Peyer's patch (tissue), 4 donors: ENCODE measurements around the gene USF3. TPM values are rescaled to one million over a fixed set of nuclear protein-coding genes. Genes with fewer than 3 reads are reported as not detected.

Experiments used
- DNase-seq, 3 donors: peaks; one replicate each; pipeline ENCODE4 v3.0.0-alpha.2; 2017 to 2019
- H3K27ac ChIP-seq, 4 donors: fragments of 200-600 bp; sonication (generic); one replicate each; pipeline ENCODE4 v1.5.1; 2016 to 2019
- H3K27me3 ChIP-seq, 2 donors: fragments of 200-600 bp; sonication (generic); one replicate each; pipeline ENCODE4 v1.5.1; 2019
- H3K36me3 ChIP-seq, 3 donors: fragments of 200-600 bp; sonication (generic); one replicate each; pipeline ENCODE4 v1.5.1; 2016 to 2019
- H3K4me1 ChIP-seq, 4 donors: fragments of 200-600 bp; sonication (generic); one replicate each; pipeline ENCODE4 v1.5.1; 2016 to 2019
- H3K4me3 ChIP-seq, 4 donors: fragments of 200-600 bp; sonication (generic); 1 replicate in 3 of 4; 2 replicates in 1 of 4; pipeline ENCODE4 v1.5.1; 2016 to 2019; ENCODE audit warnings: mild to moderate bottlenecking in 1 of 4
- H3K9me3 ChIP-seq, 4 donors: fragments of 200-600 bp; sonication (generic); one replicate each; pipeline ENCODE4 v1.5.1; 2016 to 2019; ENCODE audit warnings: mild to moderate bottlenecking in 1 of 4
- POLR2A ChIP-seq, 2 donors: fragments of 450-650 bp; IDR thresholded peaks; one replicate each; pipeline ENCODE4 v1.5.1; 2017; ENCODE audit warnings: antibody characterized with exemption in 2 of 2, mild to moderate bottlenecking in 2 of 2, moderate library complexity in 2 of 2
- total RNA-seq, 4 donors: library from RNA; depleted of rRNA; stranded (reverse); fragments of >200 nt; gene quantifications; one replicate each; pipeline ENCODE4 v1.1.0, GENCODE V29; 2016
- TF ChIP-seq, protein P1 (sequence below), 6 experiments: fragments of 450-650 bp in 4 of 6; fragments of 200-600 bp in 2 of 6; sonication (generic) in 1 of 6; IDR thresholded peaks; one replicate each; pipeline ENCODE4 v1.5.1; 2017 to 2019; ENCODE audit warnings: antibody characterized with exemption in 6 of 6, mild to moderate bottlenecking in 3 of 6, moderate library complexity in 1 of 6

USF3 gene
- total RNA-seq, 4 donors from 2014 or later = 20.6 to 42.2 (median 32.5) TPM

DNA sequence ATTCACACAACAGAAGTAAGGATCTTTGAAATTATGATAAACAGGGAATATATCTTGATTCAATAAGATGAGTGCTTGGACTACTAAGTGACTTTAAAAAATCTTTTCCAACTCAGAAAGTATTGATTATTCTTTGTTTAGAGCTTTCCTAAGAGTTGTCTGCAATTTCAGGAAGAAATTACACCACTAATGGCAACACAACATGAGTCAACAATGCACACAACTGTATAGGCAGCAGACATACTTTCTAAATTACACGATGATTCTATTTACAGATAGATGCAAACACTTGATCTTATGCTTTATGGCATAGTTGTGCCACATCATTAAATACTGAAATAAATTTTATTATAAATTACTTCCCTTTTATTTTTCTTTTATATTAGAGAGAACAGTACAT is 45.2 kb upstream of the USF3 start:
- no peak for DNase-seq
- Histone ChIP-seq H3K27me3 (no peaks in the 10 kb centered on the region), H3K27ac (no peak overlapping the region), H3K36me3 (no peaks in the 10 kb centered on the region), H3K4me3 (no peak overlapping the region), H3K9me3 (no peaks in the 10 kb centered on the region), H3K4me1 (peaks cover 0 to 32% (median 5%) of the 10 kb centered on the region in 4 donors)
- TF ChIP-seq, protein P1, sequence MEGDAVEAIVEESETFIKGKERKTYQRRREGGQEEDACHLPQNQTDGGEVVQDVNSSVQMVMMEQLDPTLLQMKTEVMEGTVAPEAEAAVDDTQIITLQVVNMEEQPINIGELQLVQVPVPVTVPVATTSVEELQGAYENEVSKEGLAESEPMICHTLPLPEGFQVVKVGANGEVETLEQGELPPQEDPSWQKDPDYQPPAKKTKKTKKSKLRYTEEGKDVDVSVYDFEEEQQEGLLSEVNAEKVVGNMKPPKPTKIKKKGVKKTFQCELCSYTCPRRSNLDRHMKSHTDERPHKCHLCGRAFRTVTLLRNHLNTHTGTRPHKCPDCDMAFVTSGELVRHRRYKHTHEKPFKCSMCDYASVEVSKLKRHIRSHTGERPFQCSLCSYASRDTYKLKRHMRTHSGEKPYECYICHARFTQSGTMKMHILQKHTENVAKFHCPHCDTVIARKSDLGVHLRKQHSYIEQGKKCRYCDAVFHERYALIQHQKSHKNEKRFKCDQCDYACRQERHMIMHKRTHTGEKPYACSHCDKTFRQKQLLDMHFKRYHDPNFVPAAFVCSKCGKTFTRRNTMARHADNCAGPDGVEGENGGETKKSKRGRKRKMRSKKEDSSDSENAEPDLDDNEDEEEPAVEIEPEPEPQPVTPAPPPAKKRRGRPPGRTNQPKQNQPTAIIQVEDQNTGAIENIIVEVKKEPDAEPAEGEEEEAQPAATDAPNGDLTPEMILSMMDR (IDR thresholded peaks at IDR 0.05) = no peak
- no peak for TF ChIP-seq POLR2A (IDR thresholded peaks at IDR 0.05)

- no peak for DNase-seq
- TF ChIP-seq, protein P1 (IDR thresholded peaks at IDR 0.05) = no peak
- no peak for TF ChIP-seq POLR2A (IDR thresholded peaks at IDR 0.05)
- Histone ChIP-seq H3K9me3 (no peaks in the 10 kb centered on the region), H3K27me3 (no peaks in the 10 kb centered on the region), H3K27ac (no peak overlapping the region), H3K4me3 (no peak overlapping the region), H3K36me3 (no peaks in the 10 kb centered on the region), H3K4me1 (peaks cover 0 to 36% (median 5%) of the 10 kb centered on the region in 4 donors)
Measured at GRCh38 chr3:113741086-113741485, 44.6 kb upstream of the USF3 start.

DNA sequence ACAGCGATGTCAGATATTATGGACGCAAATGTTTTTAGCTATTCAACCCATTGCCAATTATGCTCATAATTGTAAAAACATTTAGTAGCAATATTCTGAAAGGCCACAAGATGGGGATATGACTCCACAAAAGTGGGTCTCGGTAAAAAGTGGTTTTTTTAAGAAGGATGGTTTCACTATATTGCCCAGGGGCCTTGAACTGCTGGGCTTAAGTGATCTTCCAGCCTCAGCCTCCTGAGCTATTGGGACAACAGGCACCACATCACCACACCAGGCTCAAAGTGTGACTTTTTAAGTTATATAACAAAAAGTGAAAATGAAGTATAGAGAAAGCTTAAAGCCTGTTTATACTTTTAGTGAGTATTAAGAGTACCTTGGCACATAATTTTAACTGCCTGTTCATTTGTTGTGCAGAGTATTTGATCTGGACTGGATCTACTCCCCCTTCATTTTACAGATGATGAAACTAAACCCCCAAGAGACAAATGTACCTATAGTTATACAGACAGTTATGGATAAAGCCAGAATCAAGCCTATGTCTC is 40.2 kb upstream of the USF3 start:
- Histone ChIP-seq H3K27me3 (no peaks in the 10 kb centered on the region), H3K27ac (no peak overlapping the region), H3K9me3 (no peaks in the 10 kb centered on the region), H3K36me3 (no peaks in the 10 kb centered on the region), H3K4me1 (peaks cover 0 to 16% (median 0%) of the 10 kb centered on the region in 4 donors), H3K4me3 (no peak overlapping the region)
- TF ChIP-seq, protein P1 (IDR thresholded peaks at IDR 0.05) = peak; percentile 57 to 89 (median 78)
- TF ChIP-seq POLR2A (IDR thresholded peaks at IDR 0.05) = no peak
- DNase-seq = no peak

- no peak for DNase-seq
- TF ChIP-seq POLR2A (IDR thresholded peaks at IDR 0.05) = no peak
- TF ChIP-seq, protein P1 (IDR thresholded peaks at IDR 0.05) = no peak
Measured at GRCh38 chr3:113731694-113732093, 35.3 kb upstream of the USF3 start.

GRCh38 chr3:113730550-113730949 is 34.1 kb upstream of the USF3 start:
- Histone ChIP-seq H3K27ac (no peak overlapping the region), H3K4me1 (peaks cover 0 to 4% (median 0%) of the 10 kb centered on the region in 4 donors), H3K27me3 (no peaks in the 10 kb centered on the region), H3K9me3 (no peaks in the 10 kb centered on the region), H3K36me3 (no peaks in the 10 kb centered on the region), H3K4me3 (no peak overlapping the region)
- DNase-seq = no peak
- no peak for TF ChIP-seq POLR2A (IDR thresholded peaks at IDR 0.05)
- TF ChIP-seq, protein P1 (IDR thresholded peaks at IDR 0.05) = no peak

More at GRCh38 chr3:113731694-113732093, 35.3 kb upstream of the USF3 start:
- Histone ChIP-seq H3K4me1 (peaks cover 0 to 9% (median 0%) of the 10 kb centered on the region in 4 donors), H3K27ac (no peak overlapping the region), H3K27me3 (no peaks in the 10 kb centered on the region), H3K36me3 (no peaks in the 10 kb centered on the region), H3K4me3 (no peak overlapping the region), H3K9me3 (no peaks in the 10 kb centered on the region)
